Measurements from ENCODE around the gene CNOT8.

DNA sequence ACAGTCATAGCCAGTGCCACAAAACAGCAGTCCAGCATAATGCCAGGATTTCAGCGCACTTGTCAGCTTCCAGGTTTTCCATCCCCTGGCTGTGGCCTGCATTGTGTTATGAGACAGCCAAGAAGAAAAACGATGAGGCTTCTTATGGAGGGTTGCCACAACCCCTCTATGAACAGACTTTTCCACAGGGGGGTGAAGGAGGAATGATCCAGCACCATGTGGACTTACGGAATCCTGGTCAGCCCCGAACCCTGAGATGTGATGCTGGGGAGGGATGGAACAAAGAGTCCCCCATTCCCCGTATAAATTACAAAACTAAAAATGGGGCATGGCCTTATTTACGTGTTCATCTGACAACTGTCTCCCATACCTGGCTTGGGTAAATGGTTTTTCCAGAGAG lies 40.6 kb upstream of the CNOT8 start:
- TF ChIP-seq CTCF (conservative IDR thresholded peaks at IDR 0.05; ENCODE audit: low read depth, low read length) (no peak), BHLHE40 (IDR thresholded peaks at IDR 0.05; ENCODE audit: low read depth, low read length) (no peak), SMC3 (IDR thresholded peaks at IDR 0.05; ENCODE audit: low read depth, low read length) (no peak), RAD21 (IDR thresholded peaks at IDR 0.05; ENCODE audit: low read length) (no peak), MXI1 (IDR thresholded peaks at IDR 0.05; ENCODE audit: borderline replicate concordance, low read depth, low read length) (no peak), USF2 (IDR thresholded peaks at IDR 0.05; ENCODE audit: low read depth, low read length) (no peak), ELK1 (IDR thresholded peaks at IDR 0.05; ENCODE audit: borderline replicate concordance, low read depth, low read length) (no peak), RFX5 (IDR thresholded peaks at IDR 0.05; ENCODE audit: low read depth, low read length) (no peak)

All from IMR-90 (cell line).